BJ (cell line): ENCODE results near the gene ZC3HAV1. TPM values are rescaled to one million over a fixed set of nuclear protein-coding genes. Genes with fewer than 3 reads are reported as not detected.
"Not testable (repeated sequence)": the region's sequence is repeated elsewhere in the genome, so short reads cannot be mapped to it uniquely, and the experiment has no call there.

Source experiments
- CTCF ChIA-PET: fragments of 350-600 bp; formaldehyde crosslinking; extraction: SDS; loops from one replicate; lab custom pipeline; 2021; ENCODE audit warnings: antibody characterized with exemption, inconsistent platforms; lab: Yijun Ruan, JAX
- POLR2A ChIA-PET: fragments of 300-600 bp; sonication (Branson Sonifier 250); formaldehyde crosslinking; extraction: SDS; loops from one replicate; lab custom pipeline; 2021; ENCODE audit warnings: antibody characterized with exemption; lab: Charles Lee
- DNase-seq: peaks from one replicate; pipeline ENCODE4 v3.0.0-alpha.2; 2011; ENCODE audit warnings: low read depth
- H3K27me3 ChIP-seq: 2 replicates; pipeline ENCODE4 v1.6.0; 2011; ENCODE audit warnings: low read length; ENCODE audit not compliant: control insufficient read depth, insufficient read depth
- H3K36me3 ChIP-seq: 2 replicates; pipeline ENCODE4 v1.5.1; 2011; ENCODE audit warnings: low read length; ENCODE audit not compliant: control insufficient read depth, insufficient read depth
- H3K4me3 ChIP-seq: 2 replicates; pipeline ENCODE4 v1.5.1; 2011; ENCODE audit warnings: low read depth, mild to moderate bottlenecking, control low read depth, low read length
- polyA plus RNA-seq: library from polyadenylated mRNA; depleted of rRNA; stranded (reverse); fragments of >200 nt; gene quantifications from 2 replicates; pipeline ENCODE4 v1.2.3, GENCODE V29; 2011
- TF ChIP-seq, protein P1 (sequence below): IDR thresholded peaks from 2 replicates; pipeline ENCODE4 v1.5.1; 2011; ENCODE audit warnings: low read depth, mild to moderate bottlenecking, control low read depth, inconsistent platforms, low read length, moderate library complexity; ENCODE audit not compliant: insufficient read depth

The ZC3HAV1 gene
- polyA plus RNA-seq, 1 experiment = 21.7 TPM

DNA sequence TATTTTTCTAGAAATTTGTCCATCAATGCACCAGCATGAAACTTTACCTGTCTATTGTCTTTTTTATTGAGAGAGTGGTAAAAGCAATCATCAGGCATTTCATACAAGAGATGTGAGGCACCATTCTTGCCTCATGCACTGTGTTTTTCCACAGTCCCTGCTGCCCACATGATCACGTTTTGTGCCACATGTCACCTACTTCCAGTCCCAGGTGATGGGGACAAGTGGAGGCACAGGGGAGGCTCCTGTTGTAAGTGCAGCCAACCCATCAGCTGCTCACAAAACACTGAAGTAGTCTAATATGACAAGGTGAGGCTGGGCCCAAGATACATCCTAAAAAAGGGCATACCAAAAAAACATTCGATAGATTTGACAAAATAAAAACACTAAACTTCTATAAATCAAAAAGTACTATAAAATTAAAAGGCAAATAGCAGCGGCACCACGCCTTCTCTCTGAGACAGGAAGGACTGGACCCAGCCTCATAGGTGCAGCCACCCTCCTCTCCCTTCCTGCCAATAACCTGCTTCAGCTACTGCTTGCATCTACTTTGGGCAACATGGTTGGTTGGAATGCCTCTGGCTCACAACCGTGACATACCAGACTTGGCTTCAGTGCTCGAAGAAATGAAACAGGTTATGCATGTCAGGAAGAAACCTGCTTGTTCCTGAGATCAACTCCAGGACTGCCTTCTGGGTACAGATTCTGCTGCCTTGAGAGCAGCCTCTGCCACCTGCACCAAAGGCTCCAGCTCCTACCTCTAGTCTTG lies 76.0 kb downstream of the ZC3HAV1 start:
- ChIA-PET CTCF (interaction anchor here (0.6 to 2.0 kb wide), 4 partner anchors 8 to 147 kb away, joined by 3 to 5 read pairs (median 4); no protein-coding TSS in a partner anchor), POLR2A (no interaction called here)
- no peak overlapping the region for H3K4me3 ChIP-seq

DNA sequence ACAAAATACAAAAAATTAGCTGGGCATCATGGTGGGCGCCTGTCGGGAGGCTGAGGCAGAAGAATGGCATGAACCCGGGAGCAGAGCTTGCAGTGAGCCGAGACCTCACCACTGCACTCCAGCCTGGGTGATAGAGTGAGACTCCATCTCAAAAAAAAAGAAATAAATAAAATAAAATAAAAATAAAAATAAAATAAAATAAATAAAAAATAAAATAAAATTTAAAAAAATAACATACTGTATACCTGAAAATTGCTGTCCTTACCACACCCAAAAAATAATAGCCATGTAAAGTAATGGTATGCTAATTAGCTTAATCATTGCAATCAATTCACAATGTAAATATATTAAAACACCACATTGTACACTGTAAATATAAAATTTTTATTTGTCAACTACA lies 77.0 kb downstream of the ZC3HAV1 start:
- H3K27me3 ChIP-seq = no peaks in the 10 kb centered on the region
- ChIA-PET POLR2A (no interaction called here), CTCF (interaction anchor here (0.7 to 2.7 kb wide), 3 partner anchors 14 to 43 kb away, joined by 3 to 12 read pairs (median 4); no protein-coding TSS in a partner anchor)
- TF ChIP-seq, protein P1, sequence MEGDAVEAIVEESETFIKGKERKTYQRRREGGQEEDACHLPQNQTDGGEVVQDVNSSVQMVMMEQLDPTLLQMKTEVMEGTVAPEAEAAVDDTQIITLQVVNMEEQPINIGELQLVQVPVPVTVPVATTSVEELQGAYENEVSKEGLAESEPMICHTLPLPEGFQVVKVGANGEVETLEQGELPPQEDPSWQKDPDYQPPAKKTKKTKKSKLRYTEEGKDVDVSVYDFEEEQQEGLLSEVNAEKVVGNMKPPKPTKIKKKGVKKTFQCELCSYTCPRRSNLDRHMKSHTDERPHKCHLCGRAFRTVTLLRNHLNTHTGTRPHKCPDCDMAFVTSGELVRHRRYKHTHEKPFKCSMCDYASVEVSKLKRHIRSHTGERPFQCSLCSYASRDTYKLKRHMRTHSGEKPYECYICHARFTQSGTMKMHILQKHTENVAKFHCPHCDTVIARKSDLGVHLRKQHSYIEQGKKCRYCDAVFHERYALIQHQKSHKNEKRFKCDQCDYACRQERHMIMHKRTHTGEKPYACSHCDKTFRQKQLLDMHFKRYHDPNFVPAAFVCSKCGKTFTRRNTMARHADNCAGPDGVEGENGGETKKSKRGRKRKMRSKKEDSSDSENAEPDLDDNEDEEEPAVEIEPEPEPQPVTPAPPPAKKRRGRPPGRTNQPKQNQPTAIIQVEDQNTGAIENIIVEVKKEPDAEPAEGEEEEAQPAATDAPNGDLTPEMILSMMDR = no peak
- no peak overlapping the region for H3K4me3 ChIP-seq
- H3K36me3 ChIP-seq = peaks cover 16% of the 10 kb centered on the region
- DNase-seq = no peak

More for the DNA sequence above, 76.0 kb downstream of the ZC3HAV1 start:
- Histone ChIP-seq H3K36me3 (peaks cover 14% of the 10 kb centered on the region), H3K27me3 (no peaks in the 10 kb centered on the region)
- no peak for DNase-seq
- TF ChIP-seq, protein P1 = no peak

DNA sequence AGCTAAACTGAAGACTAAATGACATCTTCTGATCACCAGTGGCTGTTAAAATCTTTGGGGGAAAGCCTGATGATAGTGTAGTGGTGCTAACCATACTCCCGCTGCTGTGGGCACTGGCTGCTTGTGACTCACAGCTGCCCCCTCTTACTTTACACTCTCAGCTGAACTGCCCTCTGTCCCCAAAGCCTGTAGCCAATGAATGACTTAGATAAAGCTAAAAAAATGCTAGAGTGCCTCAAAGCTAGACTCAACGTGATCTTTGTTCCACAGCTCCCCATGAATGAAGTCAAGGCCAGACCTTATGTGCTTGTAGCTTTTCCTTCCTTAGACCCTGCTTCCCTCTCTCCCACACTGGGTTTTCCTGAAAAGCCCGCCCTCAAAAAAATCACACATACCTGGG lies 80.2 kb downstream of the ZC3HAV1 start:
- ChIA-PET POLR2A (no interaction called here), CTCF (interaction anchor here (1.2 kb wide), 1 partner anchor 46 kb away, joined by 4 read pairs; no protein-coding TSS in a partner anchor)
- Histone ChIP-seq H3K36me3 (peaks cover 21% of the 10 kb centered on the region), H3K4me3 (no peak overlapping the region), H3K27me3 (no peaks in the 10 kb centered on the region)
- DNase-seq = no peak
- TF ChIP-seq, protein P1 = no peak

DNA sequence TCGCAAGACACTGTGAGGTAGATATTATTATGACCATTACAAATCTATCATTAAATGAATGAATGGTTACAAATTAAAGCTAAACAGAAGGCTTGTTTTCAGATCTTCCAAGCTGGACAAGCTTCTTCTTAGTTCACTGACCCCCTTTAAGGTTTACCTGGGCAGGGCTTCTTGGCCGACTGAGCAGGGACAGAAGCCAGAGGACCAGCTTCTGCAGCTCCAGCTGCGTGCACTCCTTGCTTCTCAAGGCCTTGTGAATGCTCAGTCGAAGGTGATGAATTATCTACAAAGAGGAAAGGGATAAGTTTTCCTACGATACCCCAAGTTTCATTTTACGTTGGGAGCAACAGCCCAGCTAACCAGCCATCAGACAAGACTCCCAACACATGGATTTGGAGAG lies 83.0 kb downstream of the ZC3HAV1 start:
- POLR2A ChIA-PET = interaction anchor here (1.0 kb wide), 1 partner anchor 35 kb away, joined by 3 read pairs; no protein-coding TSS in a partner anchor
- TF ChIP-seq, protein P1 = no peak
- Histone ChIP-seq H3K4me3 (no peak overlapping the region), H3K36me3 (peaks cover 19% of the 10 kb centered on the region), H3K27me3 (no peaks in the 10 kb centered on the region)
- CTCF ChIA-PET = interaction anchor here (0.6 to 1.3 kb wide), 3 partner anchors 9 to 374 kb away, joined by 4 to 5 read pairs (median 4); no protein-coding TSS in a partner anchor
- no peak for DNase-seq

DNA sequence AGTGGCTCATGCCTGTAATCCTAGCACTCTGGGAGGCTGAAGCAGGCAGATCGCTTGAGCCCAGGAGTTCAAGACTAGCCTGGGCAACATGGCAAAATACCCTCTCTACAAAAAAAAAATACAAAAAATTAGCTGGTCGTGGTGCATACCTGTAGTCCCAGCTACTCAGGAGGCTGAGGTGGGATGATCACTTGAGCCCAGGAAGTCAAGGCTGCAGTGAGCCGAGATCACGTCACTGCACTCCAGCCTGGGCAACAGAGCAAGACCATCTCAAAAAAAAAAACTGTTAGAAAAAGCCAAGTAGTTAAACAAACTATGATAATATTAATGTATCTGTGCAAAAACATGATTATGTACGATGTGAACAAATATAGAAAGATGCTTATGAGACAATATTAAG lies 83.7 kb downstream of the ZC3HAV1 start:
- peaks cover 16% of the 10 kb centered on the region for H3K36me3 ChIP-seq
- H3K4me3 ChIP-seq, H3K27me3 ChIP-seq, DNase-seq: not testable (repeated sequence)
- CTCF ChIA-PET = interaction anchor here (0.6 to 1.3 kb wide), 4 partner anchors 9 to 375 kb away, joined by 4 to 5 read pairs (median 4); no protein-coding TSS in a partner anchor
- POLR2A ChIA-PET = interaction anchor here (1.0 kb wide), 1 partner anchor 34 kb away, joined by 3 read pairs; no protein-coding TSS in a partner anchor
